ENCODE data around the gene FARS2. TPM values are rescaled to one million over a fixed set of nuclear protein-coding genes. Genes with fewer than 3 reads are reported as not detected.

FARS2 gene
- total and polyA plus RNA-seq, 2 donors (not counting 1 experiment from before 2014, with no cell fraction given): 33.0 to 35.5 TPM

DNA sequence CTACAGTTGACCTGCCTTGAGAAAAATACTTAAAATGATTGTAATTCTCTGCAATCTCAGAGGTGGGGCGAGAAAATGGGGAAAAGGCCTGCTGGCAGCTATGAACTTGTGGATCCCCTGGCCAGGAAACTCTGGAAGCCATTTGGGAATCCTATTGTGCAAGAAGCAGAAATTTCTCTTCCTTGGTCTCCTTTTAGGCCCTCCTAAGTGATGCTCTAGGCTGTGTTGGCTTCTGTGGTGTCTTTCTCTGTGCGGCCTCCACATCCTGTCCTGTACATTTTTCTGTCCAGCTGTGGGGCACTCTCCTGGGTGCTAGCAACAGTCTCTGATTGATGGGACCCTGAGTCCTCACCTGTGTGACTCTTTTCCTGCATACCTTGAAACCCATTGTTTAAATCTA is 290.9 kb downstream of the FARS2 start:
- intact Hi-C loops (cut with micrococcal nuclease): no loop called here
- H3K4me1 ChIP-seq (ENCODE audit: control insufficient read depth in 2 of 2, insufficient read depth in 2 of 2, low read length in 2 of 2): no peaks in the 10 kb centered on the region
- H3K4me3 ChIP-seq (ENCODE audit: control extremely low read depth in 1 of 5, extremely low read depth in 1 of 5, insufficient read depth in 1 of 5, low read depth in 2 of 5, low read length in 4 of 5): no peak overlapping the region
- no peaks in the 10 kb centered on the region for H4K20me1 ChIP-seq (ENCODE audit: control insufficient read depth, insufficient read depth, low read length, poor library complexity, severe bottlenecking)
- H3K27me3 ChIP-seq (replicated peaks in 1 of 4; ENCODE audit: control extremely low read depth in 1 of 4, control insufficient read depth in 3 of 4, insufficient read depth in 4 of 4, low read length in 3 of 4): no peaks in the 10 kb centered on the region
- peaks cover 1 to 8% (median 5%) of the 10 kb centered on the region in 3 donors for H3K9me3 ChIP-seq (ENCODE audit: control extremely low read depth in 1 of 3, control insufficient read depth in 2 of 3, insufficient read depth in 1 of 3, low read length in 2 of 3)
- no peak overlapping the region for H2AFZ ChIP-seq (ENCODE audit: insufficient read depth, low read depth, low read length, poor library complexity, severe bottlenecking)
- TF ChIP-seq, protein P1, sequence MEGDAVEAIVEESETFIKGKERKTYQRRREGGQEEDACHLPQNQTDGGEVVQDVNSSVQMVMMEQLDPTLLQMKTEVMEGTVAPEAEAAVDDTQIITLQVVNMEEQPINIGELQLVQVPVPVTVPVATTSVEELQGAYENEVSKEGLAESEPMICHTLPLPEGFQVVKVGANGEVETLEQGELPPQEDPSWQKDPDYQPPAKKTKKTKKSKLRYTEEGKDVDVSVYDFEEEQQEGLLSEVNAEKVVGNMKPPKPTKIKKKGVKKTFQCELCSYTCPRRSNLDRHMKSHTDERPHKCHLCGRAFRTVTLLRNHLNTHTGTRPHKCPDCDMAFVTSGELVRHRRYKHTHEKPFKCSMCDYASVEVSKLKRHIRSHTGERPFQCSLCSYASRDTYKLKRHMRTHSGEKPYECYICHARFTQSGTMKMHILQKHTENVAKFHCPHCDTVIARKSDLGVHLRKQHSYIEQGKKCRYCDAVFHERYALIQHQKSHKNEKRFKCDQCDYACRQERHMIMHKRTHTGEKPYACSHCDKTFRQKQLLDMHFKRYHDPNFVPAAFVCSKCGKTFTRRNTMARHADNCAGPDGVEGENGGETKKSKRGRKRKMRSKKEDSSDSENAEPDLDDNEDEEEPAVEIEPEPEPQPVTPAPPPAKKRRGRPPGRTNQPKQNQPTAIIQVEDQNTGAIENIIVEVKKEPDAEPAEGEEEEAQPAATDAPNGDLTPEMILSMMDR (IDR thresholded peaks at IDR 0.05): no peak
- TF ChIP-seq EZH2 (IDR thresholded peaks at IDR 0.05; ENCODE audit: borderline replicate concordance, insufficient read depth, low read depth, low read length, poor library complexity, severe bottlenecking): no peak
- DNase-seq (no peak), ATAC-seq (ENCODE audit: low read depth) (no peak)
- no peak overlapping the region for H3K27ac ChIP-seq (ENCODE audit: low read length in 2 of 2)
- H3K4me2 ChIP-seq (replicated peaks; ENCODE audit: low read depth, low read length, poor library complexity, severe bottlenecking): no peak overlapping the region
- peaks cover 3 to 9% of the 10 kb centered on the region in 2 experiments for H3K36me3 ChIP-seq (replicated peaks in 1 of 2; ENCODE audit: control extremely low read depth in 1 of 2, control insufficient read depth in 1 of 2, extremely low read depth in 1 of 2, insufficient read depth in 2 of 2, low read length in 1 of 2)
- POLR2A ChIA-PET: no interaction called here
- no peak overlapping the region for H3K27ac Mint-ChIP-seq
- WGBS (ENCODE audit: insufficient coverage): 100% methylated on average over 2 of the region's 2 CpGs
- CTCF ChIA-PET: no interaction called here
- no peak overlapping the region for H3K4me3 Mint-ChIP-seq
- peaks cover 2% of the 10 kb centered on the region for H3K4me1 Mint-ChIP-seq
- H3K9ac ChIP-seq (ENCODE audit: low read length): no peak overlapping the region
- peaks cover 11% of the 10 kb centered on the region for H3K9me3 Mint-ChIP-seq (ENCODE audit: insufficient read depth)
- no peaks in the 10 kb centered on the region for H3K79me2 ChIP-seq (ENCODE audit: control insufficient read depth, insufficient read depth, low read length)
- H3K27me3 Mint-ChIP-seq: no peaks in the 10 kb centered on the region

DNA sequence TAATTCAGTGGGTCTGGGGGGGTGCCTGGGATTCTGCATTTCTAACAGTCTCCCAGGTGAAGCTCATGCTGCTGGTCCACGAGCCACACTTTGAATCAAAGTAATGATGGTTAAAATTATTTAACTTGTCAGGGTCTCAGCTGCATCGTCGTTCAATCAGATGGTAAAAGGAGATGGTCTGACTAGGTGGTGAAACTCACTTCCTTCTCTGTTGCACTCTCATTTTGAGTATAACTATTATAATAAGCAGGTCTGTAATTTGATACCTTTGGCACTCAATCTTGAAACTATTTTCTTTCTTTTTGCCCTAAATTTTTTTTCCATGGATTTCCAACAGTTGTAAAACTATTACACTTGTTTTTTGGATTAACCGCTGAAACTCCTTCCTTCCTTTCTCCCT is 292.5 kb downstream of the FARS2 start:
- TF ChIP-seq, protein P1 (IDR thresholded peaks at IDR 0.05): no peak
- 71% methylated on average over 1 of the region's 4 CpGs for WGBS (ENCODE audit: insufficient coverage)
- Histone ChIP-seq H3K27ac (ENCODE audit: low read length in 2 of 2) (no peak overlapping the region), H4K20me1 (ENCODE audit: control insufficient read depth, insufficient read depth, low read length, poor library complexity, severe bottlenecking) (no peaks in the 10 kb centered on the region), H3K9ac (ENCODE audit: low read length) (no peak overlapping the region), H2AFZ (ENCODE audit: insufficient read depth, low read depth, low read length, poor library complexity, severe bottlenecking) (no peak overlapping the region), H3K4me2 (replicated peaks; ENCODE audit: low read depth, low read length, poor library complexity, severe bottlenecking) (no peak overlapping the region), H3K4me3 (ENCODE audit: control extremely low read depth in 1 of 5, extremely low read depth in 1 of 5, insufficient read depth in 1 of 5, low read depth in 2 of 5, low read length in 4 of 5) (no peak overlapping the region), H3K79me2 (ENCODE audit: control insufficient read depth, insufficient read depth, low read length) (no peaks in the 10 kb centered on the region), H3K27me3 (replicated peaks in 1 of 4; ENCODE audit: control extremely low read depth in 1 of 4, control insufficient read depth in 3 of 4, insufficient read depth in 4 of 4, low read length in 3 of 4) (no peaks in the 10 kb centered on the region), H3K9me3 (ENCODE audit: control extremely low read depth in 1 of 3, control insufficient read depth in 2 of 3, insufficient read depth in 1 of 3, low read length in 2 of 3) (peaks cover 1 to 8% (median 5%) of the 10 kb centered on the region in 3 donors), H3K36me3 (replicated peaks in 1 of 2; ENCODE audit: control extremely low read depth in 1 of 2, control insufficient read depth in 1 of 2, extremely low read depth in 1 of 2, insufficient read depth in 2 of 2, low read length in 1 of 2) (peaks cover 2 to 9% of the 10 kb centered on the region in 2 experiments), H3K4me1 (ENCODE audit: control insufficient read depth in 2 of 2, insufficient read depth in 2 of 2, low read length in 2 of 2) (no peaks in the 10 kb centered on the region)
- DNase-seq (no peak), ATAC-seq (ENCODE audit: low read depth) (no peak)
- ChIA-PET POLR2A (no interaction called here), CTCF (no interaction called here)
- Mint-ChIP-seq H3K9me3 (ENCODE audit: insufficient read depth) (peaks cover 10% of the 10 kb centered on the region), H3K4me1 (peaks cover 2% of the 10 kb centered on the region), H3K27me3 (no peaks in the 10 kb centered on the region), H3K4me3 (no peak overlapping the region), H3K27ac (no peak overlapping the region)
- intact Hi-C loops (cut with micrococcal nuclease): no loop called here
